ENCODE measurements around the gene CYP1B1.

DNA sequence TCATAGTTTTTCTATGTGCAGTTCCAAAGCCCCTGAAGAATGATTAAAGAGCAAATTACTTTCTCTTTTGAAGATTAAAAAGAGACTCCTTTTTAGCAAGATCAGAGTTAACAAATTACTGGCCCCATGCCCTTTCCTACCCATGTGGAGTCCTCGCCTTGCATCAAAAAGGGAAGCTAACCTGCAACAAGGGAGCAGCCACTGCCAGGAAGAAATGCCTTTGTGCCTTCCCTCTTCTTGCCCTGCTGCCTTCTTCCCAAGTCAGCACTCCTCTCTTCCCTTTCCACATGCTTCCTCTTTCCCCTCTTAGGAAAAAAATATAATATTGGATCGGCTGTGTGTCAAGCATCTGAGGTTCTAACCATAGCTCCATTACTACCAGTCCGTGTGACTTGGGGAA, 37.1 kb upstream of the CYP1B1 start:
- TF ChIP-seq, protein P1, sequence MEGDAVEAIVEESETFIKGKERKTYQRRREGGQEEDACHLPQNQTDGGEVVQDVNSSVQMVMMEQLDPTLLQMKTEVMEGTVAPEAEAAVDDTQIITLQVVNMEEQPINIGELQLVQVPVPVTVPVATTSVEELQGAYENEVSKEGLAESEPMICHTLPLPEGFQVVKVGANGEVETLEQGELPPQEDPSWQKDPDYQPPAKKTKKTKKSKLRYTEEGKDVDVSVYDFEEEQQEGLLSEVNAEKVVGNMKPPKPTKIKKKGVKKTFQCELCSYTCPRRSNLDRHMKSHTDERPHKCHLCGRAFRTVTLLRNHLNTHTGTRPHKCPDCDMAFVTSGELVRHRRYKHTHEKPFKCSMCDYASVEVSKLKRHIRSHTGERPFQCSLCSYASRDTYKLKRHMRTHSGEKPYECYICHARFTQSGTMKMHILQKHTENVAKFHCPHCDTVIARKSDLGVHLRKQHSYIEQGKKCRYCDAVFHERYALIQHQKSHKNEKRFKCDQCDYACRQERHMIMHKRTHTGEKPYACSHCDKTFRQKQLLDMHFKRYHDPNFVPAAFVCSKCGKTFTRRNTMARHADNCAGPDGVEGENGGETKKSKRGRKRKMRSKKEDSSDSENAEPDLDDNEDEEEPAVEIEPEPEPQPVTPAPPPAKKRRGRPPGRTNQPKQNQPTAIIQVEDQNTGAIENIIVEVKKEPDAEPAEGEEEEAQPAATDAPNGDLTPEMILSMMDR (IDR thresholded peaks at IDR 0.05; ENCODE audit: low read length): no peak
- TF ChIP-seq EZH2 (optimal IDR thresholded peaks at IDR 0.05; ENCODE audit: low read depth, low read length): no peak
- no peak for TF ChIP-seq EZH2phosphoT487 (IDR thresholded peaks at IDR 0.05; ENCODE audit: low read length)
